CD4-positive, alpha-beta T cell treated with Interleukin-4 for 1 hour (primary cell): ENCODE measurements around the gene SPTBN1.

Experiments
- DNase-seq, 2 donors: peaks; one replicate each; pipeline ENCODE4 v3.0.0-alpha.2; 2020 to 2022

SPTBN1 gene

DNA sequence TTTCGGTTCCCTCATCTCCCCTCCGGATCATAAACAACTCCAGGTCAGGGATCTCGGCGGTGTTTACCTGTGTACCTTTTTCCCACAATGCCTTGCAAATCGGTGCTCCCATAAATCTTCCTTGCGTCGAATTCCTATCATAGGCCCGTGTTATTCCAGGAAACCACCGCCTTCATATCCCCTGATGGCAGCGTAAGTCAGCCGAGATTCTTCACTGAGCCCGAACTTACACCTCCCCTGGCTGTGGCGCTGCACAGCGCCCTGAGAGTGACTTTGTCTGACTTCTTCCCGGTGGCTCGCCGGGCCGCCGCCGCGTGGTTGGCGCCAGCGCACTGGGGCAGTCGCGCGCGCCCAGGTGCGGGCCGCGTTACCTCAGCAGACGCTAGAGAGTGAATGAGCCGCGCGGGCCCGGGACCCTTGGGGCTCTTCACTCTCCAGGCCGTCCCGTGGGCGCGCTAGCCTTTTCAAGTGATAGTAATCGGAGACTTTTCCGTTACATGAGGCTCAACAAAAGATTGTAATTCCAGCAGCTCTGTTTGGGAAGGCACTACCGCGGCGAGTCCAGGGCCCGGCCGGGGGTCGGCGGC, 101.6 kb downstream of the SPTBN1 start:
- DNase-seq = peak; percentile 77 to 79

- peak; percentile 64 to 78 for DNase-seq
Measured at GRCh38 chr2:54558188-54559005, 102.3 kb downstream of the SPTBN1 start.

DNA sequence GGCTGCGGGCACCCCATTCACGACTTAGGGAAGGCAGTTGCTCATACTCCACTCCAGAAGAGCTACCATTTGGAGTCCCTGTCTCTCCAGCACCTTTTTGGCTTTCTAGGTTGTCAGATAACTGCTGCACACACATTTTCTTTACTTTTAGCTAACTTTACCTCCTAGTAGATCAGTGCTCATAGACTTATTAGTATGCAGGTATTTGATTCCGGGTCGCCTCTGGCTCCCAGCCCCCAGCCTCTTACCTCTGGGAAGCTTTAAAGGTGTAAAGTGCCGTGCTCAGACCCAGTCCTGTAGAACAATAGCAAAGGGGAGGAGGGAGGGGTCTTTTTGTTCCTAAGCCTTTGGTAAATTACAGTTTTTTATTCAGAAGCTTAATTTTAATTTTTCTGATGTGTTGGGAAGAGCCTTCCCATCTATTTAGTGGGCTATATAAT, 102.9 kb downstream of the SPTBN1 start:
- DNase-seq = peak in 1 of 2 donors; percentile 31

- peak; percentile 22 to 47 for DNase-seq
Measured at GRCh38 chr2:54559593-54560145, 103.5 kb downstream of the SPTBN1 start.

- peak; percentile 51 to 62 for DNase-seq
Measured at GRCh38 chr2:54560146-54560881, 104.2 kb downstream of the SPTBN1 start.

GRCh38 chr2:54561010-54561409, 104.9 kb downstream of the SPTBN1 start:
- DNase-seq = no peak

DNA sequence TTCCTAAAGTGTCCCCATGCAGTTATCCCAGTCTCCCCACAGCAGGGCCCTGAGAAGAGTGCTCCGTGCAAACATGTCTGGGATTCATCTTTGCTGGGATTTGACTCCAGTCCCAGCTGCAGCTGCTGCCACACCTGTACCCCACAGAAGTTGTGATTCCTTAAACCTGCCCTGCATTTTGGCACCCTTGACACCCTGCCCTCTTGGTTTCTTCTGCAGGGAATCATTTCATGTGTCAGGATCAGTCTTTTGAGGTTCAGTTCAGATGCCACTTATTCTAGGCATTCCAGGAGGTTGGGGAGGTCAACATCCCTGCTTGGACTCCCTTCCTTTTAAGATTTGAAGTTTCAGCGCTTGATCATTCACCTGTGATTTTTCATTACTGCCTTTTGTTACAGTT, 108.3 kb downstream of the SPTBN1 start:
- DNase-seq = no peak

DNA sequence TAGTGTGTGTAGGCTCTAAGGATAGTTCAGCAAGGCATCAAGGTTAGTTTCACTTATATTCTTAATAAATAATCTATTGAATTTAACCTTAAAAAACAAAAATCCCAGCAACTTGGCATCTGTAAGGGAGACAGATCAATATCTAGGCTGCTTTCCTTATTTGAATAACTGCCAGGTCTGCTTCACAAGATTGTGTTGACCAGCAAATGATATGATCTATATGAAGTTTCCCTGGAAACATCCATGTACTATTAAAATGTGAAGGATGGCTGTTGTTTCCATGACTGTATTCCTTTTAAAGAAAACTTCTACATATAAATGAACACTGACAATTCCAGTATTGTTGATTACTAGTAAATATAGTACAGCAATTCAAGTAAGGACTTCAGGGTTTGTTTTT, 109.4 kb downstream of the SPTBN1 start:
- DNase-seq = no peak

DNA sequence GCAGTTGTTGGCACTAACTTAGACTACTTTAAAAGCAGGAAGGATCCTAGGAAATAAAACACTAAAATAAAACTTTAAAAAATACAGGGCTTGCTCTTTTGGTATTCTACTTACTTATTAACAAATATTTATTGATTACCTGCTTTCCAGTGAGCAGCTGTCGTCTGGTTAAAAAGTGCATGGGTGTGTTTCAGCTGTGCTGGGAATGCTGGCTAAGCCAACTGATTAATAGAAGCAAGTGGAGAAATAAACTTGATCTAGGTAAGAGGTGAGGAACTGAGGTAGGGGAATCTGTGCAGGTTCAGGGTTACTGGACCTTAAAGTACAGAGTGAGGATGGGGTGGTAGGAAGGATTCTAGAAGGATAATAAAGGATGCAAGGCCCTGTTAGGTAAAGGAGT, 110.8 kb downstream of the SPTBN1 start:
- no peak for DNase-seq

DNA sequence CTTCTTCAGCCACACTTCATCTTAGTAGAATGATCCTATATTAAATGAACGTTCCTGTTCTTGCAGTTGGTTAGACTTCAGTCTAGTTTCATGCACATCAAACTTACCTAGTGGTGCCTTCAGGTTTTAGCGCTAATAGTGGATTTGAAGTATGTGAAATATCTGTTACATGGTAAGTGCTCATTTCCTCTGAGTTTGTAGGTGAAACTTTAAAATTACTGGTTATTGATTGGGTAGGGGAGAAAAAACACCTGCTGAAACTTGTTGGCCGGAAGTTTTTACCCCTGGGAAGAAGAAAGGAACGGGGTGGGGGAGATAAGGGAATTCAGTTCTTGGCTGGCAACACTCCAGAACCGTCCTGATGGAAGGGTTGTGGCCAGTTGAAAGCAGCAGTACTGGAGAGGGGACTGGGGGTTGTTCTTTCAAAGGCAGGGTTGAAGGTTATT, 112.8 kb downstream of the SPTBN1 start:
- peak in 1 of 2 donors; percentile 51 for DNase-seq

GRCh38 chr2:54569745-54570301, 113.7 kb downstream of the SPTBN1 start:
- DNase-seq = peak; percentile 39 to 60

GRCh38 chr2:54570321-54570855, 114.3 kb downstream of the SPTBN1 start:
- DNase-seq = no peak

DNA sequence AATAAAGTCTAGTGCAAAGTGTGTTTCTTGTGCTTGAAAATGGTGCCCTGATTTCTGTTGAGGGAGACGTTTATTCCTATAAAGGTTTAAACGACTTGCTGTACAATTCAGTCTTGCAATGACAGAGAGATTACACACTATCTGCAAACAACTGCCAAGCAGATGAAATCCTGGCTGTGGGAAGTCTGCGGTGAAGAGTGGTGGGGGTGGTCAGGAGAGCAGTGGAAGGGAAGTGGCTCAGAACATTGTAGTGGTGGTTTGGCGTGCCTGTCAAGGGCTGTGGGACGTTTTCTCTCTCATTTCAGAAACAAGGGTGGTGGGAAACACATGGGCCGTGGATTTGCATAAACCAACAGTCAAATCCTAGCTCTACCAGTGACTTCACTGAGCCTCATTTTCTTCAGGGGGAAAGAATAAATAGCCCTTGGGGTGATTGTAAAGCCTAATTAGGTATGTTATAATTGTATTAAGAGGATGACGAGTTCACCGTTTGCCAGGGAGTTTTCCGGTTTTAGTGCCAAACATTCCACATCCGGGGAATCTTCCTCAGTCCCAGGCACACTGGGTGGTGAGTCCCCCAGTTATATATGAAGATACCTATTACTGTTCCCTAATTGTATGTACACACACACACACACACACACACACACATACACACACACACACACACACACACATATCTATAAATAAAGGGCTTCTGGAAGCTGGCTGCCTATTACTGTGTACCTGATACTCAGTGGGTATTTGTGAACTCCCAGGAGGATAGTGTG, 115.0 kb downstream of the SPTBN1 start:
- peak; percentile 65 to 70 for DNase-seq

- DNase-seq = peak; percentile 47 to 73
Measured at GRCh38 chr2:54572262-54572635, 116.1 kb downstream of the SPTBN1 start.

DNA sequence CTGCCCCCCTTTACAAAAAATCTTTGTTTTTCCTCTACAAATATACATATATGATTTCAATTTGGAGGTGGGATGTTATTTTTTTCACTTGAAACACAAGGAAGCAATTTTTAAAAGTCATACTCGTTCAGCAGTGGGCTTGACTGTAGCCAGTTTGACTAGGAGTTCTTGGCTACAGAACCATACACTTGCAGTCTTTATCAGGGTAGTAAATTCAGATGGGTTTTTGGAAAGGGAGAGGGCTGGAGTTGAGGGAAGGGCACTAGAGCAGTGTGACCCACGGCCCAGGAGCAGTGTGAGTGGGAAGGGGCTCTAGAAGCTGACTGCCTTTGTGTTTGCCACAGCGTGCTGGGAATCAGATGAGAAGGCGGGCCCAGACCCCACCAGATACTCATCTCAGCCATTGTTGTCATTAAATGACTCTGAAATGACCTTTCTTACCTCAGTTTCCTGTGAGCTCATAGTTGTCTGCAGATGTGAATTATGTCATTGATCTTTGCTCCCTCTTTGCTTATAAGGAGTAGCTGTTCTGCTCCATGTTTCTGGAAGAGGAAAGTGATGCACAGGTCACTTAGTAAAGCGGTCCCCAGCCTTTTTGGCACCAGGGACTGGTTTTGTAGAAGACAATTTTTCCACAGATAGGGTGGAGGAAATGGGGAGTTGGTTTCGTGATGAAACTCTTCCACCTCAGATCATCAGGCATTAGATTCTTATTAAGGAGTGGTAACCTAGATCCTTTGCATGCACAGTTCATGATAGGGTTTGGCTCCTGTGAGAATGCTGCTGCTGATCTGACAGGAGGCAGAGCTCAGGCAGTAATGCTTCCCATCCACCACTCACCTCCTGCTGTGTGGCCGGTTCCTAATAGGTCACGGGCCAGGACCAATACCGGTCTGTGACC, 116.8 kb downstream of the SPTBN1 start:
- peak; percentile 53 to 69 for DNase-seq

- DNase-seq = no peak
Measured at GRCh38 chr2:54573537-54573919, 117.4 kb downstream of the SPTBN1 start.

DNA sequence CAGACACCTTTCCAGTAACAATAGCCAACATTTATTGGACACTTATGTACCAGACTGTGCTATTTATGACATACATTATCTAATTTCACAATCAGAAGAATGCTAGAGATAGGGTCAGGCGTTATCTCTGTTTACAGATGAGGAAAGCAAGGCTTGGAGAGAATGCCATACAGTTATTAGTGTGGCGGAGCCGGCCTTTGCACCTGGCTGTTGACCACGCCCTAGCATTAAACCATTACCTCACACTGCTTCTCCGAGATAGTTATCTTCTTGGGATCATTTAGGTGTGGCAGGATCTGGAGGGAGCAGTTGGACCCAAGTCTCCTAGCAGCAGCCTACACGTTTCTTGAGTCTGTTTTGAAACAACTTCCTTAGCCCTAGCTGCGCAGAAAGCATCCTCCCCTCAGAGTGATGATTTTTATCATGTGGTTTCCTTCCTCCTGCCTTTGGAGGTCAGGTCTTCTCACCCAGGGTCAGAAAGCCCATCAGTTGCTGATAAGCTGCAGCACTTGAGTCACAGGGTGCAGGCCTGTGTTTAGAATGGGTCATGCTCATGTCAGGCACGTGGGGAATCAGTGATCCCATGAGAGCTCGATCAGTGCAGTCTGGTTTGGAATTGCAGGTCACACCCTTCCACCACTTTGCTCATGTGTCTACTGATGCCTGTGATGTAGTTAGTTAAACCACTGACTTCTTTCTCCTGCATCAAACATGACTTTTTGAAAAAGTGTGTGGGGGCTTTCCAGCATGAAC, 118.2 kb downstream of the SPTBN1 start:
- peak; percentile 80 to 87 for DNase-seq

- no peak for DNase-seq
Measured at GRCh38 chr2:54574860-54575247, 118.7 kb downstream of the SPTBN1 start.

DNA sequence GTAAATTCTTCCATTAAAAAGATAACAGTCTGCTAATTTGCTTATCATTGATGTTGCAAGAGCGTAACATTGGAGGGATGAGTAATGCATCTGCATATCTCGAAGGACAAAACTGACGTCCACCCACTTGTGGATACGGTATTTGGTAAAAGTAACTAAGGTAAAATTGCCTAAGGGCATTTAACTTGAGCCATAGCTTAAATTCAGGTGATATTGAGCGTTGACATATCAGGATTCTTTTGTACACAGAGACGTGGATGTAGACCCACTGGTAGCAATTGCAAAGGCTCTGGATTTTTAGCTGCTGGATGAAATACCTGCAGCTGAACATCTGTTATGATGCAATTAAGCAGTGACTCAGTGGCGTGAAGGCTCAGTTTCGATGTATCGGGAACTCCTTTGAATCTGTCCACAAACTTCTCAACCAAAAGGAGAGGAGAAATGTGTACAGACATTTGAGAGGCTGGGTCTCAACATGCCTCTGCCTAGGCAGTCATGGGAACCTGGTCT, 119.3 kb downstream of the SPTBN1 start:
- no peak for DNase-seq

GRCh38 chr2:54577035-54577434, 120.9 kb downstream of the SPTBN1 start:
- no peak for DNase-seq
